T follicular helper cell (primary cell): ENCODE data around the gene BRIP1.
A peak's percentile ranks its signal among the peaks of the same experiment; 100 is the strongest.
"Not testable (repeated sequence)": the region's sequence is repeated elsewhere in the genome, so short reads cannot be mapped to it uniquely, and the experiment has no call there.

ENCODE experiments used
- DNase-seq: peaks from one replicate; pipeline ENCODE4 v3.0.0-alpha.2; 2020; ENCODE audit warnings: low read depth
- total RNA-seq, 2 experiments: gene quantifications; one replicate each; lab custom pipeline; 2026; lab: John Stamatoyannopoulos, UW

BRIP1 gene
- 4.3 to 7.5 reads per million in 2 experiments for total RNA-seq

DNA sequence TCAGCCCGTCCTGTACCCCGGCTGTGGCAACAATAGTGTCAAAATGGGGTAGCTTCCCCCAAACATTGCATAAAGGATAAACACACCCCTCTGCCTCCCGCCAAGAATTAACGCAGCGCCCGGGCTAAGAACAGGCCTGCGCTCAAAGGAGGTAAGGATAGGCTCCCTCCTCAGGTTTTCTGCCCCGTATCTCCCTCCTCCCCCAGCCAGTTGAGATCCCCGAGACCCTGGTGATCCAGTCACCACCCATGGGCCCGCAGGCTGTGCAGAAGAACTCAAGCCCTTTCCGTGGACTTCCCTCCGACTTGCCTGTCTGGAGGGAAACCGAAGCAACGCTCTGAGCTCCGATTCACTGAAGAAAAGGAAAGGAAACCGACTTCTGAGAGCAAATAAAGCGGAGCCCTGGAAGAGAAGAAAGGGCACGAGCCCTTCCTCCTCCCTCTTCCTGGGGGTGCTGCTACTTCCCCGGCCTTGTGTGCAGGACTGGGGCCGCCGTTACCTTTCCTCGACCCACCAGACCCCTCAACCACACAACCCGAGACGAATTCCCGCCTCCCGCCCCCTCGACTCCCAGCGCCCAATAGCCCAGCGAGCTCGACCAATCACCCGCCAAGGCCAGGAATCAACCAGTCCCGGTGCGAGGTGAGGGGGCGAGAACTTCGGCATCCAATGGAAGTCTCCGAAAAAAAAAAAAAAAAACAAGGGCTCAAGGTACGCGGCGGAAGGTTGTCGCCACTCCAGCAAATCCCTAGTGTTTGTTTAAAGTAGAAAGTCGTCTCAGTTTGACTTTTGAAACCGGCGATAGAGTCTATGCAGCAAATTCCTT lies at the start of gene BRIP1:
Gene BRIP1 (minus strand): TSS at position 554 of the 826 bp plus-strand sequence. CDS start 1,989 bp downstream, outside the sequence.
- peak; percentile 84 for DNase-seq

DNA sequence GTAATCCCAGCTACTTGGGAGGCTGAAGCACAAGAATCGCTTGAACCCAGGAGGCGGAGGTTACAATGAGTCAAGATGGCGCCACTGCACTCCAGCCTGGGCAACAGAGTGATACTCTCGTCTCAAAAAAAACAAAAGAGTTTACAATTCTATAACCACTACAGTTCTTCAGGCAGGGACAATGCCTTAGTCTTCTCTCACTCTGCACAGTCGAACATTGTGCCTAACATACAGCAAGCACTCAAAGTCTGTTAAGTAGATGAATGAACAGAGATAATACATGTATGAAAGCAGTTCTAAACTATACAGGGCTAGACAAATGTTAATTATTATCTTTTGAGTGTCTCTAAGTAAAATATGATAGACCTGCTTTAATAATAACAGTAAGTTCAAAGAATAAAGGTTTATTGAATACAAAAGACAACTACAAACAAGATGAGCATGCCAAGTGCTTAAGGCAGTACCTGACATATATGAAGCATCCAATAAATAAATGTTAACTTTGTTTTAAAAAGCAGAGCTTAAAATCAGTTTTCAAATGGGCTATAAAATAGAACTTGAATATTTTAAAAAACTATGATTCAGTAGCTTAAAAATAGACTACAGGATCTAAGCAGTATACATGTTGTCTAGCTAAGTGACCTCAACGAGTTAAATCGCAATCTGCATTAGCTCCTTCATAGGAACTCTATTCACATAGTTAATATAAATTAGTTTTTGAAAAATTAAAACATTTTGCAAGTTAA lies 45.1 kb upstream of the BRIP1 start:
- no peak for DNase-seq

DNA sequence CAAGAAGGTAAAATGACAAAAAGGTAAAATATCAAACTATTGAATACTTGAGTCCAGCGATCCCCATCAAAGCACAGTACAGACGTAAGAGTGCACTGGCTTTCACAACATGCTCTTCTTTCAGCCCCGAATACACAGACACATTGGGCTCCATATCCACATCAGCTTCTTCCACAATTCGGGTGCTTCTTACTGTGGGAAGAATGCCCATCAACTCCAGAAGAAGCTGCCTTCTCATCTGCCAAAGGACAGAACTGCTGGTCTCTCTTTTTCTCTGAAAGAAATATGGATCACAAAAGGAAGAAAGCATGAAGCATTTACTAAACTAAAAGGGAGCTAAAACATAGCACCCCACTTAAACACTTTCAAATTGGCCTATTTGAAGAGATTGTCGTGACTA lies 44.0 kb upstream of the BRIP1 start:
- DNase-seq: no peak

DNA sequence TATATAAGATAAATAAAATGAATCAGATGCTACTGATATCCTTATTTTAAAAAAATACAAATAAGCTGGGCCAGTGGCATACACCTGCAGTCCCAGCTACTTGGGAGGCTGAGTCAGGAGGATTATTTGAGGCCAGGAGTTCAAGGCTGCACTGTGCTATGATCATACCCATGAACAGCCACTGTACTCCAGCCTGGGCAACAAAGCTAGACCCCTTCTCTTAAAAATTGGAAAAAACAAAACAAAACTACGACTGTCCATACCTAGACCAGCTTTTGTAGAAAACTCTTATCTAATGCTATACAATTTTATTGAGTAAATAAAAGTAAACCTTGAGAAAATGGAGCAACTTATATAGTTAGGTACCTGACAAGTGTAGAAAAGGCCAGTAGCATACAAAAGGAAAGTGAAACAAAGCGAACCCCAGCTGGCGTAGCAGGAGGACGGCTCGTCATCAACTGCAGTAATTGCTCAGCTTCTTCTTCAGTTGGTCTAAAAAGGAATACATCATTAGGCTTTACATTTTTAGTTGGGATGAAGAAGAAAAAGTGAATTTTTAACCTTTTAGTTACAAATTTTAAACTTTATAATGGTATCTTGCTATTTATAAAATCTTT lies 40.9 kb upstream of the BRIP1 start:
- peak; percentile 9 for DNase-seq

- DNase-seq: no peak
These were observed 39.9 kb upstream of the BRIP1 start for GRCh38 chr17:61903251-61903650.

- DNase-seq: no peak
These were observed 34.3 kb upstream of the BRIP1 start for GRCh38 chr17:61897548-61898180.

- no peak for DNase-seq
These were observed 32.1 kb upstream of the BRIP1 start for GRCh38 chr17:61895391-61895790.

DNA sequence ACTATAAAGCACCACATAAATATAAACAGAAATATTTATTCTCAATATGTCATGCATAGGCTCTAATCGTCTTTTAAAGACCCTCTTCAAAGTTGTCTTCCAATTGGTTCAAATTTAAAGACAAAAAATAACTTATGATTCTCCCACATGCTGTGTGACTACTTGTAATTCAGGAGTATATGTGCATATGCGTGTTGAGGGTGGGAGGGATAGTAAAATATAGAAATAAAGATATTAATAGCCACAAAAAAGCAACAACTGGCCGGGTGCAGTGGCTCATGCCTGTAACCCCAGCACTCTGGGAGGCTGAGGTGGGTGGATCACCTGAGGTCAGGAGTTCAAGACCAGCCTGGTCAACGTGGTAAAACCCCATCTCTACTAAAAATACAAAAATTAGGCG lies 31.0 kb upstream of the BRIP1 start:
- DNase-seq: not testable (repeated sequence)

DNA sequence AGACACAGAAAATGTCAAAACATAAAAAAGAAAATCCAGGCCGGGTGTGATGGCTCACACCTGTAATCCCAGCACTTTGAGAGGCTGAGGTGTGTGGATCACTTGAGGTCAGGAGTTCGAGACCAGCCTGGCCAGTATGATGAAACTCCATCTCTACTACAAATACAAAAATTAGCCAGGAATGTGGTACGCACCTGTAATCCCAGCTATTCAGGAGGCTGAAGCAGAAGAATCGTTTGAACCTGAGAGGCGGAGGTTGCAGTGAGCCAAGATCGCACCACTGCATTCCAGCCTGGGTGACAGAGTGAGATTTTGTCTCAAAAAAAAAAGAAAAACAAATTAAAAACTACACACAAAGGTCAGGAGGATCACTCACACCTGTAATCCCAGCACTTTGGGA lies 24.4 kb upstream of the BRIP1 start:
- DNase-seq: not testable (repeated sequence)

DNA sequence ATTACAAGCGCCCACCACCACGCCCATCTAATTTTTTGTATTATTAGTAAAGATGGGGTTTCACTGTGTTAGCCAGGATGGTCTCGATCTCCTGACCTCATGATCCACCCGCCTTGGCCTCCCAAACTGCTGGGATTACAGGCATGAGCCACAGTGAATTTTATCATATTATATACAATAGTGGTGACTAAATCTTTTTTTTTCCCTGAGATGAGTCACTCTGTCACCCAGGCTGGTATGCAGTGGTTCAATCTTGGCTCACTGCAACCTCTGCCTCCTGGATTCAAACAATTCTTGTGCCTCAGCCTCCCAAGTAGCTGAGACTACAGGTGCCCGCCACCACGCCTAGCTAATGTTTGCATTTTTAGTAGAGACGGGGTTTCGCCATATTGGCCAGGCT lies 22.5 kb upstream of the BRIP1 start:
- not testable (repeated sequence) for DNase-seq

DNA sequence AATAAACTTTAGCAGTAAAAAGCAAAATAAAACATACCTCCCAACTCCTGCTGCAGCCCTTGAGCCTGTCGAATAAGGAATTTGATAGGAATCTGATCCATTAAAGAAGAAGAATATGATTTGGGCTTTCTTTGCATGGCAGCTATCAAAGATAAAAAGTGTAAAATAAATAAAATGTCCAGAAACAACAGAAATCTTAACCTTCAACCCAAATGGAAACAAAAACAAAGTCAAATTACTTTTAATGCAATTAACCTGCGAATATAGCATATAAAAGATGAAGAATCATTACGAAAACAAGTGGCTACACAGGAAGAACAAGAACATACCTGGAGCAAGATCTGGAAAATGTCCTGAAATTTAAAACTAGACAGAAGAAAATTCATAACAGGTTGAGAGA lies 21.5 kb upstream of the BRIP1 start:
- no peak for DNase-seq

- no peak for DNase-seq
These were observed 17.3 kb upstream of the BRIP1 start for GRCh38 chr17:61880589-61881102.

DNA sequence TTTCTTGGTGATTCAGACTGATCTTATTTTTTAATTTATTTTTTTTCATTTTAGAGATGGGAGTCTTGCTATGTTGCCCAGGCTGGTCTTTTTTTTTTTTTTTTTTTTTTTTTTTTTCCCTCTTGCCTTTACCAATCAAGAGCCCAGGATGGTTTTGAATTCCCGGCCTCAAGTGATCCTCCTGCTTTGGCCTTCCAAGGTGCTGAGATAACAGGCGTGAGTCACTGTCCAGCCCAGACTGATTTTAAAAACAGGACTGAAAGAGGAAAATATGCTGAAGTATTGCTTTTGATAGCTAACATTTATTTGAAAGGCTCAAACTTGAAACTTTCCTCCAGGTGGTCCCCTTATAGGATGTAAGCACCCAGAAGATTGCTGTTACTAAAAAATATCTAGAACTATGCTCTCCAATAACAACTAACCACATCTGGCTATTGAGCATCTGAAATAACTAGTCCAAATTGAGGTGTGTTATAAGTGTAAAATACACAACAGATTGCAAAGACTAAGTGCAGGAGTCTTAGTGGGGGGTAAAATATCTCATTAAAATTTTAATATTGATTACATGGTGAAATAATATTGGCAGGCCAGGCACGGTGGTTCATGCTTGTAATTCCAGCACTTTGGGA lies 15.8 kb upstream of the BRIP1 start:
- DNase-seq: no peak

DNA sequence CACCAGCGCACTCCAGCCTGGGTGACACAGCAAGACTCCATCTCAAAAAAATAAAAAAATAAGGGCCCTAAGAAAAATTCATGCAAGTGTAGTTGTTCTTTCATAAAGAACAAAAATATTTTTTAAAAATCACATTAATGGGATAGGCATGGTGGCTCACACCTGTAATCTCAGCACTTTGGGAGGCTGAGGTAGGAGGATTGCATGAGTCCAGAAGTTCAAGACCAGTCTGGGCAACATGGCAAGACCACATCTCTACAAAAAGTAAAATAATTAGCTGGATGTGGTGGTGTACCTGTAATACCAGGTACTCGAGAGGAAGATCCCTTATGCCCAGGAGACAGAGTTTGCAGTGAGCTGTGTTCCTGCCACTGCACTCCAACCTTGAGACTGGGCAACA lies 15.2 kb upstream of the BRIP1 start:
- no peak for DNase-seq

DNA sequence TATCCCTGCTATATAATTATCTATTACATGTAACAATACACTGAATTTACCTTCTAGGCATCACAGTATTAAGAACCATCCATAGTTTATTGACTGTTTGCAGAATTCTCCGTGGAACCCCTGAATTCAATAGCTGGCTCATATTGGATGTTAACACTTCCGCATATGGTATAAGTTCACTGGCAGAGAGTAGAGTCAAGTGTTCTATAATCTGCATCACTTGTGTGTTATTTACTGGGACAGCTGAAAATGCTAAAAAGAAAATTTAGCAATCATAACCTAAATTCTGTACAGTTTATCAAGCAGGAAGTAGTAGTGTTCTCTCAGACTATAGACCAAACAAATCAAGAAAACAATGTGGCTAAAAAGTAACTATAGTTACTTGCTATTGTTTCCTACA lies 14.5 kb upstream of the BRIP1 start:
- no peak for DNase-seq

DNA sequence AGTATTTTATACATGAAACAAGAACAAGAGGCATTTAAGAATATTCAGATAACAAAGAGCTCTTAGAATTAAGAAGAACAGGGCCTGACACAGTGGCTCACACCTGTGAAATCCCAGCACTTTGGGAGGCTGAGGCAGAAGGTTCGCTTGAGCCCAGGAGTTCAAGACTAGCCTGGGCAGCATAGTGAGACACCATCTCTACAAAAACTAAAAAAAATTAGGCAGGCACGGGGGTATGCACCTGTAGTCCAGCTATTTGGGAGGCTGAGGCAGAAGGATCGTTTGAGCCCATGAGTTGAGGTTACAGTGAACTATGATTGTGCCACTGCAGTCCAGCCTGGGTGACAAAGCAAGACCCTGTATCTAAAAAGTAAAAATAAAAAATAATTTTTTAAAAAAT lies 12.5 kb upstream of the BRIP1 start:
- no peak for DNase-seq

DNA sequence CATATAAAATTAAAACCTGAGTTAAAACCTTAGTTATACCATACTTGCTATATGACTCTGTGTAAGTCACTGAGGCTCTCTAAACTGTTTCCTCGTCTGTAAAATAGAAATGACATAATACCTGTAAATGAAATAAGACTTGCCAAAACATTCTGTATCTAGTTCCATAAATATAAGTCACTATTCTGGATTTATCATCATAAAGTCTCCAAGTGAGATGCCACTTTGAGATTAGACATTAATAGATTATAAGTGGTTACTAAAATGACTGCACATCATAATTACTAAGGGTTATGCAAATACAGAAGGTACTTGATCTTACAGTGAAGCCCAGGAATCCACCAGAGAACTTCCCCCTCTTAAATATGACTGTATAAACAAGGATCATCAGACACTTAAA lies 12.0 kb upstream of the BRIP1 start:
- no peak for DNase-seq

DNA sequence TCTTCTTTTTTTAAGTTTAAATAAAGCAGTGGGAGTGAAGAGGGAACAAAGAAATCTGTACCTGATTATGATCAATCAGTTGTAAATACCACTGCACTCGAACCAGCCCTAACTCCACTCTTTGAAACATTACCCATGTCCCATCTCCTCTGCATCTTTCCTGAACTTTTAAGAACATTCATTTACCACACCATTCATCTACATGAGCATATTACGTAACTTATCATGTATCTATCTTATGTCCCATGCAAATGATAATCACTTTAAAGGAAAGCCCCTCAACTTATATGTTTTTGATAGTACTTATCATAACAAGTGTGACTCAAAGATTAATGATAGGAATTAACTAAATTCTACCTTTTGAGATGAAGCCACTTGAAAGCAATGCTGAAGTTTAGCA lies 10.7 kb upstream of the BRIP1 start:
- no peak for DNase-seq

DNA sequence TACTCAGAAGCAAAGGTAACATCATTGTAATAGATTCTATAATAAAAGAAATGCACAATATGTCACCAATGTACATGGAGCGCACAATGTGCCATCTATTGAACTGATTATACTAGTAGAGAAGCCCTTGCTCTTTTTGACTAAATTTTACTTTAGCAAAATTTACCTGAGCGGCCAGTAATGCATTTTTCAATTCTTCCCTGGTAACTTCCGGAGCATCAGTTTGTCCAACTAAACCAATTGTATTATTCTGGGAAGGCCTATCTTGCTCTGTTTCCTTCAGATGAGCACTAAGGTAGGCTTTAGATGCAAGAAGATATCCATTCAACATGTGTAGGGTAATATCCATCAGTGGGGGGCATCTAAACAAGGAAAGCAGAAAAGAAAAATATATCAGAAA lies 8.8 kb upstream of the BRIP1 start:
- no peak for DNase-seq

DNA sequence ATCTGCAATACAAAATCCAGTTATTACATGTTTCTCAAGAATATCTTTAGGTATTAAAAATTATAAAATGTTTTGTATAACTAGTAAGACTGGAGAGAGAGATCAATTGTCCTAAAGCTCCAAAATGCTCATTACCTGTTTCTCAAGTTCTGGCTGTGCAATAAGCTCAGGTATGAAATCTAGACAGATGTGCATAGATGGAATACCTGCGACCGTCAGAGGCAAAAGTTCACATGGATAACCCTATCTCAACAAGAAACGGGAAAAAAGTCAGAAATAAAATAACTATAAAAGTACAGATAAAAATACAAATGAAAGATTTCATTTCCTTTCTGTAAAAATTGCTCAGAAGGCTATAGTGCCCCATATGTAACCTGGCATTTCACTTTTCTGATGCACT lies 5.8 kb upstream of the BRIP1 start:
- DNase-seq: no peak

DNA sequence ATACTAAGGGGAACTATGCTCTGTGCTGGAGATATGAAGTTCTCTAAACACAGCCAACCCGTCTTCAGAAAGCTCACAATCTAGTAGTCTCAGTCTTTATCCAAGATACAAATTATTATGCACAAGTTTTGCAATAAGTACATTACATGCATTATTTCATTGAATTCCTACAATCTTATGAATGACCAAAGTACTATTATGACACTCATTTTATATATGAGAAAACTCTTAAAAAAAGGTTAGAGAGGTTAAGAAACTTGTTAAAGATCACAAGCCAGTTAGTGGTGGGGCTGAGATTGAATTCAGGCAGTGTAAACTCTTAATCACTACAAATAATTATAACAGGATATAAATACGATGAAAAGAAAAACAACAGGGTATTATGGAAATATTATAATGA lies 4.7 kb upstream of the BRIP1 start:
- no peak for DNase-seq

GRCh38 chr17:61867033-61867432 lies 3.7 kb upstream of the BRIP1 start:
- no peak for DNase-seq
